ENCODE measurements around the gene GDF11.
"Not testable (repeated sequence)": the region's sequence is repeated elsewhere in the genome, so short reads cannot be mapped to it uniquely, and the experiment has no call there.

The GDF11 gene

GRCh38 chr12:55743406-55744339, 751 bp downstream of the GDF11 start:
- peak; percentile 46 for DNase-seq

DNA sequence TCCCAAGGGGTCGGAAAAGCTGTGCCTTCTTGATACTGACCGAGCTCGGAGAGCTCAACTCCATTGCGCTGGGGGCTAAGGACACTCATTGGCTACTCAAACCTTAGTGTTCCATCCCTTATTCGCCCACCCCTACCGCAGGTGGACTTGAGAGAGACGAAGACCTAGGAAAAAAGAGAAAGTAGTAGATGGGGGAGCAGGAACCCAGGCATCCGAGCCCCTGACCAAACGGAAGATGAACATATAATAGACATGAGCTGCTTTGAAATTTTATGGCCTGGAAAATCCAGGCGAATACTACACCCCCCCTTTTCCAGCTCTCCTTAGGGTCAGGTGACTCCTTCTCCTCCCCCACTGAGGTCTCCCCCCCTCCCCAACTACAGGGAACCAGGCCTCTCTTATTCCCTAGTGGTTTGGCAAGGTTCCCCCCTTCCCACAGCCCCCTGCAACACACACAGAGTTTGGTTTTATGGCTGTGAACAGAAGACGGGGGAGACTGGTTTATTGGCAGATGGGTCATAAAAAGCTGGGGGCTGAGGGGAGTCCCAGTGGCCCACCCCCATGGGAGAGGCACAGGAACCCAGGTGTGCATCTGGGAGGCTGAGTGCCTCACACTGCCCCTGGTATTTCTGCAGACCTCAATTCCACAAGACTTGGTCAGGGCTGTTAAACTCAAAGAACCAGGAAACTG, 1.6 kb downstream of the GDF11 start:
- no peak for DNase-seq

- DNase-seq, result peak; percentile 18
These were observed 2.6 kb downstream of the GDF11 start for GRCh38 chr12:55745361-55746173.

- DNase-seq, result no peak
These were observed 3.4 kb downstream of the GDF11 start for GRCh38 chr12:55746174-55746912.

DNA sequence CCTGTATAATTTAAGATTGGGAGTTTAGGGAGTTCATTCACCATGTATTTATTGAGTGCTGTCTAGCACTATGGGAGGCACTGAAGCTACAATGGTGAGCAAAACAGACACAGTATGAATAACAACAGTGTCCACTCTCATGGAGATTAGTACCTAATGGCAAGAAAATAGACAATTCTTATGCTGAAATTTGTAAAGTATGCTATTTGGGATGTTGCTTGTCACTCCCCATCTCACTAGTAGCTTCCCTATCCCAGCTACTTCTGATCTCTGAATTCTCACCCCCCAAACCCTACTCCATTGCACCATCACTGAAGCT, 4.0 kb downstream of the GDF11 start:
- DNase-seq, result no peak

DNA sequence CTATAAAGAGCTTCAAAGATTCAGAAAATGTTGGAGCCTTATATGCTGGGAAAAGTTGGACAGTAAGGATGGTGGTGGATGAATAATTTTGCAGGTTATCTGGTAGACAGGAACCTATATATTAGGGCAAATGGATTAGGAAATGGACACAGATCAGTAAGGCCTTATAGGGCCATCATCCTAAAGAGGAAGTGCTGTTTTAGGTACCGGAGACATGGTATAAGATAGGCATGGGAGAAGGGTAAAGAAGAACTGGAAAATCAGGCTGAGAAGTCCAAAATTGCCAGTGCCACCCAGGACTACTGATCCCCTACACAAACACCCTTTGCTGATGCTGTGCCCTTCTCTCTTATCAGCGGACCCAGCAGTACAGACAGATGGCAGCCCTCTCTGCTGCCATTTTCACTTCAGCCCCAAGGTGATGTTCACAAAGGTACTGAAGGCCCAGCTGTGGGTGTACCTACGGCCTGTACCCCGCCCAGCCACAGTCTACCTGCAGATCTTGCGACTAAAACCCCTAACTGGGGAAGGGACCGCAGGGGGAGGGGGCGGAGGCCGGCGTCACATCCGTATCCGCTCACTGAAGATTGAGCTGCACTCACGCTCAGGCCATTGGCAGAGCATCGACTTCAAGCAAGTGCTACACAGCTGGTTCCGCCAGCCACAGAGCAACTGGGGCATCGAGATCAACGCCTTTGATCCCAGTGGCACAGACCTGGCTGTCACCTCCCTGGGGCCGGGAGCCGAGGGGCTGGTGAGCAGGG, 5.5 kb downstream of the GDF11 start:
- DNase-seq, result no peak

GRCh38 chr12:55755246-55755645, 12.3 kb downstream of the GDF11 start:
- DNase-seq, result no peak

GRCh38 chr12:55757701-55758100, 14.8 kb downstream of the GDF11 start:
- DNase-seq, result no peak

- DNase-seq, result not testable (repeated sequence)
These were observed 15.7 kb downstream of the GDF11 start for GRCh38 chr12:55758575-55758974.

- DNase-seq, result no peak
These were observed 17.7 kb downstream of the GDF11 start for GRCh38 chr12:55760663-55761062.

DNA sequence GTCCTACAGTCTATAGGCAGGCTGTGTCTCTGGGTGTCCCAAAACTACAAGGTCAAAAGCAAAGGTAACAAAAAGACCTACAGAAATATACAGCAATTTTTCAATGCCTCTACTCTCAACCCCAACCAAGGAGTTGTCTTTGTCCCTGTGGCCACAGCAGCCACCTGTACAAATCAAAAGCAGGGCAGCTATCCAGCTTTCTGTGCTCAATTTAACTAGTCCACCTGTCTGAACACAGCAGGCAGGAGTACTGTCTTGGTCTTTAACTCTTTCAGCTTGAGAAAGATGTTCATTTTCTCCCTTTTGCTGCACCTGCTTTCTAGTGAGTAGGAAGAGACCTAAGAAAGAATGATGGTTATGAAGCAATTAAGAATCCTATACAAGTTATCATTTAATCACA, 19.7 kb downstream of the GDF11 start:
- DNase-seq, result no peak

GRCh38 chr12:55765736-55766290, 22.9 kb downstream of the GDF11 start:
- DNase-seq, result peak; percentile 56

- DNase-seq, result no peak
These were observed 24.2 kb downstream of the GDF11 start for GRCh38 chr12:55767156-55767555.

- DNase-seq, result no peak
These were observed 28.8 kb downstream of the GDF11 start for GRCh38 chr12:55771736-55772135.

GRCh38 chr12:55777856-55778255, 34.9 kb downstream of the GDF11 start:
- DNase-seq, result no peak

DNA sequence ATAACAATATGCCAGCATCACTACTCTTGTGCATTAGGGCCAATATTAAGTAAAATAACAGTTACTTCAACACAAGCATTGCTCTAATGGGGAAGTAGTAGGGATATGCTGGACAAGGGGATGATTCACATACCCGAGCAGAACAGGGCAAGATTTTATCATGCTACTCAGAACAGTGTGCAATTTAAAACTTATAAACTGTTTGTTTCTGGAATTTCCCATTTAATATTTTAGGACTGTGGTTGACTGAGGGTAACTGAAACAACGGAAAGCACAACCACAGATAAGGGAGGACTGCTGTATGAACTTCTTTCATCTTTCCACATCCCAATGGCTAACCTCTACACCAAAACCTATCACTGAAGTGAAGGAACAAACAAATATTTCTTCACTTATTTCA, 37.8 kb downstream of the GDF11 start:
- DNase-seq, result no peak

GRCh38 chr12:55788546-55788945, 45.6 kb downstream of the GDF11 start:
- DNase-seq, result no peak

GRCh38 chr12:55789171-55789570, 46.2 kb downstream of the GDF11 start:
- no peak for DNase-seq

DNA sequence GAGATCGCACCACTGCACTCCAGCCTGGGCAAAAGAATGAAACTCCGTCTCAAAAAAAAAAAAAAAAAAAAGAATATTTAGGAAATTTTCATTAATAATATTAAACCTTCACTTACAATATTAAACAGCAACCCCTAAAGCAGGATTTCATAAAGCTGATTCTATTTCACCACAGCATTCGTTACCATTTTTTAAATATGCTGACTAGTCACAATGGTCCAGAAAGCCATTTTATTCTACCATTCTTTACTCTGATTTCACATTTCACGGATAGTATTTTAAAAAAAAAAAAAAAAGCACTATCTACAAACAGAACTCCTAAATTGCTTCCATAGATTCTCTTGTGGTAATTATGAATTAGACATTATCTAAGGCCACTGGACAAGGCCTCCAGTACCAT, 47.0 kb downstream of the GDF11 start:
- no peak for DNase-seq

GRCh38 chr12:55795950-55796349, 53.0 kb downstream of the GDF11 start:
- DNase-seq, result no peak

DNA sequence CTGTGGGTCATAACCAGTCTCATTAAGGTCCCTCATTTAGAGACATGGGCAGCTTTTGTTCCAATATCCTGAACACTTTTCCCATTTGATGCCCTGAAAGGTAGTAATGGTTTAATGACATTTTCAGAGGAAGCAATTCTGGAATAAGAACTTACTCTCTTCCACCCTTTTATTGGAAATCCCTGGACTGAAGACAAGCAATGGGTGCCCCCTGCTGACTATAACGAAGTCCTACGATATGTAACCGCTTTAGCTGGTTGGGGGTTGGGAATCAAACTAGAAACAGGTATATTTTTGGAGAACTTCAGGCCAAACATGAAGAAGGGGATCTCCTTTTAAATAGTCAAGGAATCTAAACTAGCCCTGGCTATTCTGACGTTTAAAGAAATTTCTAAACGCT, 54.1 kb downstream of the GDF11 start:
- DNase-seq, result peak; percentile 22

DNA sequence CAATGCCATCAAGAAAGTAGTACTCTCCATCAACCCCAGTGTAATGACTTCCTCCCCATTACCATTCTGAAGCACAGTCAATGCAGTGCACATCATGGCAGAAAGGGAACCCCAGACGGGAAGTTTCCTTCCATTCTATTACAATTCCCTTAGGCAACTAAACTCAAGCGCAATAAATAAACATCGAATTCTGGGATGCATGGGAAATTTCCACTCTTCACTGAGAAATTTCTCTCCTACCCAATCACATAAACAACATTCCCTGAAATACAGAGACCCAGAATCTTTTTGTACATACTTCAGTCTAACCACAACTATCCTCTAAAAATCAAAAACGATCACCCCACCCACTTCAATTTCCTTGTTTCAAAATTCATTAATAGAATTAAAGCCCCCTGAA, 54.6 kb downstream of the GDF11 start:
- DNase-seq, result no peak

Measured in NCI-H510A (cell line).